Panc1 (cell line): Measurements from ENCODE around the gene PCGF1. TPM values are rescaled to one million over a fixed set of nuclear protein-coding genes. Genes with fewer than 3 reads are reported as not detected.
A peak's percentile ranks its signal among the peaks of the same experiment; 100 is the strongest.

ENCODE experiments used
- ATAC-seq: fragments of 200-7000 bp; cut with Tn5 transposase; 2 replicates; pipeline ENCODE4 v1.9.1; 2020; ENCODE audit warnings: mild to moderate bottlenecking, moderate library complexity
- Bru-seq: library from RNA; stranded (reverse); fragments of 400-500 nt; gene quantifications from one replicate; lab custom pipeline; 2021; lab: Mats Ljungman, UMichigan
- BruChase-seq, 2 experiments: library from RNA; stranded (reverse); fragments of 400-500 nt; gene quantifications; one replicate each; lab custom pipeline; 2021; lab: Mats Ljungman, UMichigan
- BruUV-seq: library from RNA; stranded (reverse); fragments of 400-500 nt; replicated peaks from 2 replicates; lab custom pipeline; 2021; lab: Mats Ljungman, UMichigan
- CTCF ChIA-PET: fragments of 300-600 bp; sonication (Branson Sonifier 250); formaldehyde crosslinking; loops from one replicate; lab custom pipeline; 2022; ENCODE audit warnings: antibody characterized with exemption; lab: Charles Lee
- POLR2A ChIA-PET: fragments of 300-600 bp; sonication (Branson Sonifier 250); formaldehyde crosslinking; loops from one replicate; lab custom pipeline; 2022; ENCODE audit warnings: antibody characterized with exemption; lab: Charles Lee
- DNase-seq: peaks from one replicate; pipeline ENCODE4 v3.0.0-alpha.2; 2010; ENCODE audit warnings: low read depth, low spot score
- H3K27ac ChIP-seq: 2 replicates; pipeline ENCODE4 v1.5.1; 2011; ENCODE audit warnings: mild to moderate bottlenecking, low read length, inconsistent platforms
- H3K27me3 ChIP-seq: fragments of 200-500 bp; sonication (Bioruptor generic); 2 replicates; pipeline ENCODE4 v1.6.0; 2014; ENCODE audit warnings: low read length, inconsistent platforms; ENCODE audit not compliant: control insufficient read depth, insufficient read depth
- H3K36me3 ChIP-seq: fragments of 200-500 bp; sonication (Bioruptor generic); 2 replicates; pipeline ENCODE4 v1.5.1; 2014; ENCODE audit warnings: inconsistent platforms, mild to moderate bottlenecking, low read length, moderate library complexity; ENCODE audit not compliant: control insufficient read depth, insufficient read depth
- H3K4me1 ChIP-seq: 2 replicates; pipeline ENCODE4 v1.5.1; 2011; ENCODE audit warnings: inconsistent platforms, mild to moderate bottlenecking, low read length, moderate library complexity; ENCODE audit not compliant: control insufficient read depth, insufficient read depth
- H3K4me3 ChIP-seq, 2 experiments: 2 replicates each; pipeline ENCODE4 v1.5.1; 2011 to 2012; ENCODE audit warnings: low read depth in 2 of 2, low read length in 2 of 2, mild to moderate bottlenecking in 2 of 2, inconsistent platforms in 1 of 2, moderate library complexity in 1 of 2
- H3K9me3 ChIP-seq: fragments of 200-500 bp; sonication (Bioruptor generic); 2 replicates; pipeline ENCODE4 v1.5.1; 2014; ENCODE audit warnings: low read depth, mild to moderate bottlenecking, inconsistent platforms, low read length, moderate library complexity; ENCODE audit not compliant: control insufficient read depth, insufficient read depth
- POLR2AphosphoS5 ChIP-seq: IDR thresholded peaks from 2 replicates; pipeline ENCODE4 v1.6.1; 2012; ENCODE audit warnings: mild to moderate bottlenecking, low read depth, low read length, moderate library complexity
- SIN3A ChIP-seq: IDR thresholded peaks from 2 replicates; pipeline ENCODE4 v1.6.1; 2012; ENCODE audit warnings: low read depth, mild to moderate bottlenecking, low read length, moderate library complexity, borderline replicate concordance; ENCODE audit not compliant: insufficient read depth
- TCF7L2 ChIP-seq: IDR thresholded peaks from 2 replicates; pipeline ENCODE4 v1.6.1; 2011; ENCODE audit warnings: mild to moderate bottlenecking, low read depth, low read length, inconsistent platforms
- in situ Hi-C: cut with HindIII; loops from 2 replicates; pipeline ENCODE4 v1.10.0; 2016; ENCODE audit warnings: low sequenced_read_pairs, low pct_unique_long_range_greater_than_20kb
- intact Hi-C: fragments of 100-400 bp; cut with micrococcal nuclease; formaldehyde crosslinking; loops from one replicate; pipeline ENCODE4 v1.10.0; 2022; ENCODE audit not compliant: unreplicated experiment
- long read RNA-seq: library from polyadenylated mRNA; unstranded; transcript quantifications from one replicate; pipeline ENCODE4 v2.0.0, GENCODE V29; 2021; ENCODE audit not compliant: unreplicated experiment
- polyA plus RNA-seq: library from polyadenylated mRNA; unstranded; fragments of >200 nt; gene quantifications from one replicate; pipeline ENCODE4 v1.2.1, GENCODE V29; 2012; ENCODE audit warnings: missing spikeins; ENCODE audit not compliant: insufficient read length
- total RNA-seq: library from RNA; stranded (reverse); gene quantifications from one replicate; pipeline ENCODE4 v1.2.1, GENCODE V29; 2021; ENCODE audit not compliant: unreplicated experiment
- TF ChIP-seq, protein P1 (sequence below), 2 experiments: IDR thresholded peaks; 2 replicates each; pipeline ENCODE4 v1.6.1; 2011 to 2012; ENCODE audit warnings: low read depth in 2 of 2, control low read depth in 1 of 2, low read length in 1 of 2, mild to moderate bottlenecking in 1 of 2, moderate library complexity in 1 of 2; ENCODE audit not compliant: insufficient read depth in 1 of 2
- TF ChIP-seq, protein P2 (sequence below): fragments of 450-650 bp; IDR thresholded peaks from 2 replicates; pipeline ENCODE4 v1.5.1; 2017; ENCODE audit warnings: mild to moderate bottlenecking

The PCGF1 gene
- 36.8 TPM for total RNA-seq
- 27.7 TPM for polyA plus RNA-seq
- percentile 74 among the genes with signal in this experiment for Bru-seq, nascent RNA
- percentile 85 among the genes with signal in this experiment for BruChase-seq, experiment 1, labeled RNA remaining after a 2-hour chase
- percentile 73 among the genes with signal in this experiment for BruChase-seq, experiment 2, labeled RNA remaining after a 6-hour chase
- long read RNA-seq, transcript PCGF1-204 (8 exons, 1,056 nt): major isoform, 12 of 31 reads
- long read RNA-seq, partial matches to known transcripts: 6 of 31 reads
- long read RNA-seq, other reads (novel, unspliced or antisense): 8 of 31 reads

DNA sequence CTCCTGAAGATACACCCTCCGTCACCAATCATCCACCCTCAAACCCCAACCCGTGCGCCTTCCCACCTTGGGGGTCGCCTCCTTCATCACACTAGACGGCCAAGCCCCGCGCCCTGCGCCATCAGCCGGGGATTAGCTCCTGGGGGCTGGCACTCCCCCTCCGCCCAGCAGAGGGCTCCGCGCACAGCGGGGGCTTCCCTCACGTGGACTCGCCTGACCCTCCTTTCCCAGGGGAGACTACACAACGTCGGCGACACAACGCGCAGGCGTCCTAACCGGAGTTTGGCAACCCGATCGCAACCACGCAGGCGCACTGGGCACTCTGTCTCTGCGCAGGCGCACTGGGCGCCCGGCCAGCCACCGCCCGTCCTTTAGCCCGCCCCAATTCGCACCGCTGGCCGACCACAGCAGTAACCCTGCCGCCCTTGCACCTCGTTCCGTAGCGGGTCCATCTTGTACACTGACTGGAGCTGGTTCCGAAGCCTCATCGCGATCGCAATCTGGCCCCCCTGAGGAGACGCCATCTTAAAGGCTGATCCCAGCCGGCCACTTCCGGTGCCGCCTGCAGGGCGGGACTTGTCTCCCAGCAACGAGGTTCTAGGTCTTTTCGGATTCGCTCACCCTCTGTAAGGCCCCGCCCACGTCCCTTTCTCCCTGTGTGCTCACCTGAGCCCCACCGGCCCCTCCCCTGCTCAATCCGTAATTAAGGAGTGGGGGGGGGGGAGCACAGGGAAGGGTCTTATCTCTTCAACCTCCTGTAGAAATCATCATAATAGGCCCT is at the start of gene PCGF1:
PCGF1 (minus strand) TSS at position 551 of the 781 bp plus-strand sequence; CDS start at position 524, 27 bp downstream.
- peaks cover 25% of the 10 kb centered on the region for H3K4me1 ChIP-seq
- ChIA-PET CTCF (no interaction called here), POLR2A (no interaction called here)
- no peaks in the 10 kb centered on the region for H3K27me3 ChIP-seq
- intact Hi-C loops (loop anchor here (10.0 kb wide), 1 partner anchor 77 kb away; no protein-coding TSS in a partner anchor), in situ Hi-C loops (no loop called here)
- peak; percentile 85; the same call in 1 of the 2 replicates for TF ChIP-seq TCF7L2
- peak; percentile 81 for TF ChIP-seq POLR2AphosphoS5
- TF ChIP-seq, protein P1, sequence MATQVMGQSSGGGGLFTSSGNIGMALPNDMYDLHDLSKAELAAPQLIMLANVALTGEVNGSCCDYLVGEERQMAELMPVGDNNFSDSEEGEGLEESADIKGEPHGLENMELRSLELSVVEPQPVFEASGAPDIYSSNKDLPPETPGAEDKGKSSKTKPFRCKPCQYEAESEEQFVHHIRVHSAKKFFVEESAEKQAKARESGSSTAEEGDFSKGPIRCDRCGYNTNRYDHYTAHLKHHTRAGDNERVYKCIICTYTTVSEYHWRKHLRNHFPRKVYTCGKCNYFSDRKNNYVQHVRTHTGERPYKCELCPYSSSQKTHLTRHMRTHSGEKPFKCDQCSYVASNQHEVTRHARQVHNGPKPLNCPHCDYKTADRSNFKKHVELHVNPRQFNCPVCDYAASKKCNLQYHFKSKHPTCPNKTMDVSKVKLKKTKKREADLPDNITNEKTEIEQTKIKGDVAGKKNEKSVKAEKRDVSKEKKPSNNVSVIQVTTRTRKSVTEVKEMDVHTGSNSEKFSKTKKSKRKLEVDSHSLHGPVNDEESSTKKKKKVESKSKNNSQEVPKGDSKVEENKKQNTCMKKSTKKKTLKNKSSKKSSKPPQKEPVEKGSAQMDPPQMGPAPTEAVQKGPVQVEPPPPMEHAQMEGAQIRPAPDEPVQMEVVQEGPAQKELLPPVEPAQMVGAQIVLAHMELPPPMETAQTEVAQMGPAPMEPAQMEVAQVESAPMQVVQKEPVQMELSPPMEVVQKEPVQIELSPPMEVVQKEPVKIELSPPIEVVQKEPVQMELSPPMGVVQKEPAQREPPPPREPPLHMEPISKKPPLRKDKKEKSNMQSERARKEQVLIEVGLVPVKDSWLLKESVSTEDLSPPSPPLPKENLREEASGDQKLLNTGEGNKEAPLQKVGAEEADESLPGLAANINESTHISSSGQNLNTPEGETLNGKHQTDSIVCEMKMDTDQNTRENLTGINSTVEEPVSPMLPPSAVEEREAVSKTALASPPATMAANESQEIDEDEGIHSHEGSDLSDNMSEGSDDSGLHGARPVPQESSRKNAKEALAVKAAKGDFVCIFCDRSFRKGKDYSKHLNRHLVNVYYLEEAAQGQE (IDR thresholded peaks at IDR 0.05; ENCODE audit: insufficient read depth in 1 of 2, low read depth in 2 of 2, low read length in 1 of 2): 0 out of 4 replicates have a peak, but pooled peaks of 1 of the 2 experiments have one; percentile 39
- TF ChIP-seq, protein P2, sequence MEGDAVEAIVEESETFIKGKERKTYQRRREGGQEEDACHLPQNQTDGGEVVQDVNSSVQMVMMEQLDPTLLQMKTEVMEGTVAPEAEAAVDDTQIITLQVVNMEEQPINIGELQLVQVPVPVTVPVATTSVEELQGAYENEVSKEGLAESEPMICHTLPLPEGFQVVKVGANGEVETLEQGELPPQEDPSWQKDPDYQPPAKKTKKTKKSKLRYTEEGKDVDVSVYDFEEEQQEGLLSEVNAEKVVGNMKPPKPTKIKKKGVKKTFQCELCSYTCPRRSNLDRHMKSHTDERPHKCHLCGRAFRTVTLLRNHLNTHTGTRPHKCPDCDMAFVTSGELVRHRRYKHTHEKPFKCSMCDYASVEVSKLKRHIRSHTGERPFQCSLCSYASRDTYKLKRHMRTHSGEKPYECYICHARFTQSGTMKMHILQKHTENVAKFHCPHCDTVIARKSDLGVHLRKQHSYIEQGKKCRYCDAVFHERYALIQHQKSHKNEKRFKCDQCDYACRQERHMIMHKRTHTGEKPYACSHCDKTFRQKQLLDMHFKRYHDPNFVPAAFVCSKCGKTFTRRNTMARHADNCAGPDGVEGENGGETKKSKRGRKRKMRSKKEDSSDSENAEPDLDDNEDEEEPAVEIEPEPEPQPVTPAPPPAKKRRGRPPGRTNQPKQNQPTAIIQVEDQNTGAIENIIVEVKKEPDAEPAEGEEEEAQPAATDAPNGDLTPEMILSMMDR: peak; percentile 80; the same call in 1 of the 2 replicates
- peak; percentile 43 for TF ChIP-seq SIN3A
- BruUV-seq: no TSS peak
- DNase-seq: peak; percentile 95
- peak within 1 kb of the TSS; percentile 98 for H3K27ac ChIP-seq
- H3K4me3 ChIP-seq: peak within 1 kb of the TSS; percentile 86 to 94
- peaks cover 4% of the 10 kb centered on the region for H3K36me3 ChIP-seq
- peak; percentile 84 for ATAC-seq
- H3K9me3 ChIP-seq: no peaks in the 10 kb centered on the region

DNA sequence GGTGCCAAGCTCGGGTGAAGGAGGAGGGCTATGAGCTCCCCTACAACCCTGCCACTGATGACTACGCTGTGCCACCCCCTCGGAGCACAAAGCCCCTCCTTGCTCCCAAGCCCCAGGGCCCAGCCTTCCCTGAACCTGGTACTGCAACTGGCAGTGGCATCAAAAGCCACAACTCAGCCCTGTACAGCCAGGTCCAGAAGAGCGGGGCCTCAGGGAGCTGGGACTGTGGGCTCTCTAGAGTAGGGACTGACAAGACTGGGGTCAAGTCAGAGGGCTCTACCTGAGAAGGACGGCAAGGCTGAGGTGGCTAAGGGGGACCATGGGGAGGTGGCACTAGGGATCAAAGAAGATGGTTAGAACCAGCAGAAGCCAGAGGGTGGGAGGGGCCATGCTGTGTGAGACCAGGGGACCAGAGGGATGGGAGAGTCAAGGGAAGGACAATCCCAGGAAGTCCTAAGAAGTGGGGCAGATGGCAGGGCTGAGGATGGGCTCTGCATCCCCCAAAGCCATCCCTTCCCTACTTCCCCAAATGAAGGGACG is 49.4 kb upstream of the PCGF1 start:
- DNase-seq (no peak), ATAC-seq (no peak)
- Histone ChIP-seq H3K4me3 (no peak overlapping the region), H3K27ac (no peak overlapping the region), H3K27me3 (no peaks in the 10 kb centered on the region), H3K9me3 (no peaks in the 10 kb centered on the region), H3K4me1 (peaks cover 11% of the 10 kb centered on the region; the same call in 1 of the 2 replicates), H3K36me3 (no peaks in the 10 kb centered on the region)
- POLR2A ChIA-PET: no interaction called here
- CTCF ChIA-PET: no interaction called here
- TF ChIP-seq TCF7L2 (no peak), POLR2AphosphoS5 (no peak), SIN3A (no peak)
- TF ChIP-seq, protein P1 (IDR thresholded peaks at IDR 0.05; ENCODE audit: insufficient read depth in 1 of 2, low read depth in 2 of 2, low read length in 1 of 2): no peak
- TF ChIP-seq, protein P2: no peak
- intact Hi-C loops (no loop called here), in situ Hi-C loops (no loop called here)
- no TSS peak for BruUV-seq
